ENCODE measurements around the gene PALD1. TPM values are rescaled to one million over a fixed set of nuclear protein-coding genes. Genes with fewer than 3 reads are reported as not detected.

The PALD1 gene
- polyA plus RNA-seq, 1 of the 3 experiments (the other 2 are of a cell fraction): 0.16 TPM

DNA sequence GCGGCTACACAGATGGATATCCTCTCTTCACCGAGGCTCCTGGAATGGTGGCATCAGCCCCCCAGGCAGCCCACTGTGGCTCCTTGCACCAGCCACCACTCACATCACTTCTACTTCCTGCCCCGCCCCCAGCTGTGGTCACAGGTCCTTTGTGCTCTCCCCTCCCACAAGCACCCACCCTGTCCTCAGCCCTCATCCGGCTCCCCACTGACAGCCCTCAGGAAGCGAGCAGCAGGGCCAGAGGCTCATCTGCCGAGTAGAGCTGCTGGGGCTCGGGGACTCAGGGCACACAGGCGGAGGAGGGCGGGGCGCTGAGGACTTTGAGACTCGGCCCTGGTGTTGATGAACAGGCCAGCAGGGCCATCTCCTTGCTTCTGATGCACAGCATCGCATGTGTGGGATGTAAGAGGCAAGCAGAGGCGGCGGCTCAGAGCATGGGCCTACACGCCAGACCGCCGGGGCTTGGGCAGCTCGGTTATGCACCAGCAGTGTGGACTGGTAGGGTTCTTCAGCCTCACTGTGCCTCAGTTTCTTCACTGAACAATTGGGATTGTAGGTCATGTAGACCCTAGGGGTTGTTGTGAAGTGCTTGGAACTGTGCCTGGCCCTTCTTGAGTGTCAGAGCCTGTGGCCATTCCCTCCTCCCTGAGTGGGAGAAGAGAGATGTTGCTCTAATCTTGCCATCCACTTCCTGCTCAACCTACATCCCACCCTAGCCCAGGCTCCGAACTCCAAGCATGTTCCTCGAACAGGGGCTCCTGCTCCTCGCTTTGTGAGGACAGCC, 124.3 kb downstream of the PALD1 start, which contains the start of gene PRF1 (continued):
- TF ChIP-seq, protein P1, sequence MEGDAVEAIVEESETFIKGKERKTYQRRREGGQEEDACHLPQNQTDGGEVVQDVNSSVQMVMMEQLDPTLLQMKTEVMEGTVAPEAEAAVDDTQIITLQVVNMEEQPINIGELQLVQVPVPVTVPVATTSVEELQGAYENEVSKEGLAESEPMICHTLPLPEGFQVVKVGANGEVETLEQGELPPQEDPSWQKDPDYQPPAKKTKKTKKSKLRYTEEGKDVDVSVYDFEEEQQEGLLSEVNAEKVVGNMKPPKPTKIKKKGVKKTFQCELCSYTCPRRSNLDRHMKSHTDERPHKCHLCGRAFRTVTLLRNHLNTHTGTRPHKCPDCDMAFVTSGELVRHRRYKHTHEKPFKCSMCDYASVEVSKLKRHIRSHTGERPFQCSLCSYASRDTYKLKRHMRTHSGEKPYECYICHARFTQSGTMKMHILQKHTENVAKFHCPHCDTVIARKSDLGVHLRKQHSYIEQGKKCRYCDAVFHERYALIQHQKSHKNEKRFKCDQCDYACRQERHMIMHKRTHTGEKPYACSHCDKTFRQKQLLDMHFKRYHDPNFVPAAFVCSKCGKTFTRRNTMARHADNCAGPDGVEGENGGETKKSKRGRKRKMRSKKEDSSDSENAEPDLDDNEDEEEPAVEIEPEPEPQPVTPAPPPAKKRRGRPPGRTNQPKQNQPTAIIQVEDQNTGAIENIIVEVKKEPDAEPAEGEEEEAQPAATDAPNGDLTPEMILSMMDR (IDR thresholded peaks at IDR 0.05): no peak
- TF ChIP-seq NRF1 (IDR thresholded peaks at IDR 0.05; ENCODE audit: low read depth, low read length) (no peak), RCOR1 (IDR thresholded peaks at IDR 0.05; ENCODE audit: low read length) (no peak), JUND (IDR thresholded peaks at IDR 0.05) (no peak)
- TF ChIP-seq, protein P2, sequence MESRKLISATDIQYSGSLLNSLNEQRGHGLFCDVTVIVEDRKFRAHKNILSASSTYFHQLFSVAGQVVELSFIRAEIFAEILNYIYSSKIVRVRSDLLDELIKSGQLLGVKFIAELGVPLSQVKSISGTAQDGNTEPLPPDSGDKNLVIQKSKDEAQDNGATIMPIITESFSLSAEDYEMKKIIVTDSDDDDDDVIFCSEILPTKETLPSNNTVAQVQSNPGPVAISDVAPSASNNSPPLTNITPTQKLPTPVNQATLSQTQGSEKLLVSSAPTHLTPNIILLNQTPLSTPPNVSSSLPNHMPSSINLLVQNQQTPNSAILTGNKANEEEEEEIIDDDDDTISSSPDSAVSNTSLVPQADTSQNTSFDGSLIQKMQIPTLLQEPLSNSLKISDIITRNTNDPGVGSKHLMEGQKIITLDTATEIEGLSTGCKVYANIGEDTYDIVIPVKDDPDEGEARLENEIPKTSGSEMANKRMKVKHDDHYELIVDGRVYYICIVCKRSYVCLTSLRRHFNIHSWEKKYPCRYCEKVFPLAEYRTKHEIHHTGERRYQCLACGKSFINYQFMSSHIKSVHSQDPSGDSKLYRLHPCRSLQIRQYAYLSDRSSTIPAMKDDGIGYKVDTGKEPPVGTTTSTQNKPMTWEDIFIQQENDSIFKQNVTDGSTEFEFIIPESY (IDR thresholded peaks at IDR 0.05; ENCODE audit: borderline replicate concordance, low read depth): no peak

DNA sequence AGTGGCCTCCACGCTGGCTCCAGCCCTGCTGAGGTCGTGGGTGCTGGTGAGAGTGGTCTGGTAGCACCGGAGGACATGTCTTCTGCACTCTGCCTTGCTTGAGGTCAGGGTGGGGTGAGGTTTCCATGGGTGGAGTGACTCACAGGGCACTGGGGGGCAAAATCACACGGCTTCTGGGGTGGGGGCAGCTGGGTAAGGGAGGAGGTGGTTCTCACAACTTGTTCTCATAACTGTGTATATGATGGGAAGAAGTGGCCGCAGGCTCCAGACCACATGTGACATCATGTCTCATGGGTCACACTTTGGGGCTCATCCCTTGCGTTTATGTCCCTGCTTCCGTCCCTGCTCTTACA, 124.9 kb downstream of the PALD1 start:
- Histone ChIP-seq H3K27ac (ENCODE audit: low read depth in 2 of 2, low read length in 1 of 2) (no peak overlapping the region), H3K36me3 (replicated peaks in 1 of 2; ENCODE audit: control insufficient read depth in 1 of 2, insufficient read depth in 2 of 2, low read length in 1 of 2) (no peaks in the 10 kb centered on the region), H3K27me3 (ENCODE audit: insufficient read depth) (no peaks in the 10 kb centered on the region; the same call in 1 of the 2 replicates), H3K9me3 (no peaks in the 10 kb centered on the region), H3F3A (replicated peaks; ENCODE audit: insufficient read depth) (no peaks in the 10 kb centered on the region), H3K9me2 (no peaks in the 10 kb centered on the region), H4K20me1 (ENCODE audit: insufficient read depth) (no peaks in the 10 kb centered on the region), H3K4me3 (ENCODE audit: low read depth in 2 of 2, low read length in 1 of 2) (no peak overlapping the region), H3K79me2 (ENCODE audit: insufficient read depth) (no peaks in the 10 kb centered on the region), H3K4me2 (no peak overlapping the region), H3K9ac (no peak overlapping the region), H2AFZ (ENCODE audit: low read depth) (no peak overlapping the region), H3K4me1 (ENCODE audit: control insufficient read depth in 1 of 2, insufficient read depth in 2 of 2, low read depth in 1 of 2, low read length in 1 of 2) (peaks cover 0 to 5% of the 10 kb centered on the region in 2 experiments; a peak in 1 of 4 replicates)
- CTCF ChIA-PET: no interaction called here
- 70% methylated on average over 7 of the region's 7 CpGs for WGBS (ENCODE audit: low lambda C conversion rate)
- POLR2A ChIA-PET: no interaction called here
- no peak for TF ChIP-seq RFX5 (IDR thresholded peaks at IDR 0.05; ENCODE audit: low read length)
- TF ChIP-seq, protein P3, sequence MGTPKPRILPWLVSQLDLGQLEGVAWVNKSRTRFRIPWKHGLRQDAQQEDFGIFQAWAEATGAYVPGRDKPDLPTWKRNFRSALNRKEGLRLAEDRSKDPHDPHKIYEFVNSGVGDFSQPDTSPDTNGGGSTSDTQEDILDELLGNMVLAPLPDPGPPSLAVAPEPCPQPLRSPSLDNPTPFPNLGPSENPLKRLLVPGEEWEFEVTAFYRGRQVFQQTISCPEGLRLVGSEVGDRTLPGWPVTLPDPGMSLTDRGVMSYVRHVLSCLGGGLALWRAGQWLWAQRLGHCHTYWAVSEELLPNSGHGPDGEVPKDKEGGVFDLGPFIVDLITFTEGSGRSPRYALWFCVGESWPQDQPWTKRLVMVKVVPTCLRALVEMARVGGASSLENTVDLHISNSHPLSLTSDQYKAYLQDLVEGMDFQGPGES (IDR thresholded peaks at IDR 0.05; ENCODE audit: low read depth, low read length): no peak
- TF ChIP-seq MEF2A (IDR thresholded peaks at IDR 0.05; ENCODE audit: borderline replicate concordance, low read depth): no peak
- TF ChIP-seq, protein P4, sequence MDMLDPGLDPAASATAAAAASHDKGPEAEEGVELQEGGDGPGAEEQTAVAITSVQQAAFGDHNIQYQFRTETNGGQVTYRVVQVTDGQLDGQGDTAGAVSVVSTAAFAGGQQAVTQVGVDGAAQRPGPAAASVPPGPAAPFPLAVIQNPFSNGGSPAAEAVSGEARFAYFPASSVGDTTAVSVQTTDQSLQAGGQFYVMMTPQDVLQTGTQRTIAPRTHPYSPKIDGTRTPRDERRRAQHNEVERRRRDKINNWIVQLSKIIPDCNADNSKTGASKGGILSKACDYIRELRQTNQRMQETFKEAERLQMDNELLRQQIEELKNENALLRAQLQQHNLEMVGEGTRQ (IDR thresholded peaks at IDR 0.05; ENCODE audit: borderline replicate concordance, low read depth, low read length): no peak
- TF ChIP-seq, protein P1 (IDR thresholded peaks at IDR 0.05): no peak
- TF ChIP-seq SIN3A (IDR thresholded peaks at IDR 0.05; ENCODE audit: borderline replicate concordance, low read depth, low read length): no peak
- TF ChIP-seq SMC3 (IDR thresholded peaks at IDR 0.05; ENCODE audit: low read depth, low read length): no peak
- no peak for TF ChIP-seq TAF1 (IDR thresholded peaks at IDR 0.05; ENCODE audit: borderline replicate concordance, low read depth, low read length)
- TF ChIP-seq, protein P2 (IDR thresholded peaks at IDR 0.05; ENCODE audit: borderline replicate concordance, low read depth): no peak
- TF ChIP-seq JUND (IDR thresholded peaks at IDR 0.05): no peak
- TF ChIP-seq RAD21 (IDR thresholded peaks at IDR 0.05; ENCODE audit: low read length): no peak
- no peak for DNase-seq

Data from SK-N-SH (cell line).